H54 (cell line): ENCODE data around the gene S100P.

ENCODE experiments used
- DNase-seq: peaks from one replicate; pipeline ENCODE4 v3.0.0; 2011; ENCODE audit warnings: low spot score, mixed read lengths; ENCODE audit not compliant: insufficient read length
- FAIRE-seq: peaks from 3 replicates; lab custom pipeline; 2011; peaks lifted over from hg19 to GRCh38; lab: Jason Lieb, UNC
- POLR2A ChIP-seq: IDR thresholded peaks from 2 replicates; pipeline ENCODE4 v1.6.1; 2011; ENCODE audit warnings: low read depth, mild to moderate bottlenecking, low read length

The S100P gene

DNA sequence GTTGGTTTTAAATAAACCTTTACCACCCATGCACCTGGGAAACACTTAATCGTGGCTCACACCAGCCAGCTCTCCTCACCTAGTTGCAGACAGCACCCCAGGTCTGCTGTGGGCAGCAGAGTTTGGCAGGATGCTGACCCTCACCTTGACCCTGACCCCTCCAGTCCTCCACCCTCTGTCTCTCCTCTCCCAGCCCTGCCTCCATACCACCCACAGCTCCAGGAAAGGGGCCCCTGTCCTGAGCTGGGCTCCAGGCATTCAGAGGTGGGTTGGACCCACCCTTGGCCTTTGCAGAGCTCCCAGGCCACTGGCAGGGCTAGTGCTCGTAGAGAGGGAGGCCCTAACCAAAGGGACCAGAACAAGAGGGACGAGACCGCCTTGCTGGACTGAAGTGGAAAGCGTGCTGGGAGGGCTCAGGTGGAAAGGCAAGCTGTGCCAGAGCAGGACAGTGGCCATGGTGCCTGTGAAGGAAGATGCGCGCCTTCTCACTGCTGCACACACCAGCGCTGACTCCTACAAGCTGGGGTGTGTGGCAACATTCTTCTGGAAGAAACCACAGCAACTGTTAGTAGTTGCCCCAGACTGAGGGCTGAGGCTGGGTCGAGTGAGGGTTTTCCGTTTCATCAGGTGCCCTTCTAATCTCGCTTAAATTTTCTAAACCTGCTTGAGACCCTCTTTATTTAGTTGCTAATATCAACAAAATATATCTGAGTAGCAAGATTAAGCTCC is 10.7 kb upstream of the S100P start:
- no peak for TF ChIP-seq POLR2A
- DNase-seq = no peak
- no peak for FAIRE-seq

DNA sequence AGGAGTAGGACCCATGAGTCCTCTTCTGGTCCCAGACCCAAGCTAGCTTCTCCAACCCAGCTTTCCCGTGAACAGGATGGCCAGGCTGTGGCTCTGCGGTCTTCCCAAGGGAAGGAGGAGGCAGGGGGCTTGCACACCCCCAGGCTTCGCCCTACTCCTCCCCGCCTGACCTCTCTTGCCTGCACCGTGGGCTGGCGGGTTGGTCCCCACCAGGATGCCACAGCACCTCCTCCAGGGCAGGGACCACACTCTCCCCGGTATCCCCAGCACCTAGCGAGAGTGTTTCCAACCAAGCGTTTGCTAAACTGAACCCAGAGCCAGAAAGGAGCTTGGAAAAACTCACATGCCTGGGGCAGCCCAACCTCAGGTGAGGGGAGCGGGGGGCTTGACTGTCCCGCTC is 9.0 kb upstream of the S100P start:
- DNase-seq = no peak
- no peak for FAIRE-seq
- no peak for TF ChIP-seq POLR2A

GRCh38 chr4:6686104-6686787 is 7.4 kb upstream of the S100P start:
- FAIRE-seq (no peak), DNase-seq (no peak)
- TF ChIP-seq POLR2A = no peak

DNA sequence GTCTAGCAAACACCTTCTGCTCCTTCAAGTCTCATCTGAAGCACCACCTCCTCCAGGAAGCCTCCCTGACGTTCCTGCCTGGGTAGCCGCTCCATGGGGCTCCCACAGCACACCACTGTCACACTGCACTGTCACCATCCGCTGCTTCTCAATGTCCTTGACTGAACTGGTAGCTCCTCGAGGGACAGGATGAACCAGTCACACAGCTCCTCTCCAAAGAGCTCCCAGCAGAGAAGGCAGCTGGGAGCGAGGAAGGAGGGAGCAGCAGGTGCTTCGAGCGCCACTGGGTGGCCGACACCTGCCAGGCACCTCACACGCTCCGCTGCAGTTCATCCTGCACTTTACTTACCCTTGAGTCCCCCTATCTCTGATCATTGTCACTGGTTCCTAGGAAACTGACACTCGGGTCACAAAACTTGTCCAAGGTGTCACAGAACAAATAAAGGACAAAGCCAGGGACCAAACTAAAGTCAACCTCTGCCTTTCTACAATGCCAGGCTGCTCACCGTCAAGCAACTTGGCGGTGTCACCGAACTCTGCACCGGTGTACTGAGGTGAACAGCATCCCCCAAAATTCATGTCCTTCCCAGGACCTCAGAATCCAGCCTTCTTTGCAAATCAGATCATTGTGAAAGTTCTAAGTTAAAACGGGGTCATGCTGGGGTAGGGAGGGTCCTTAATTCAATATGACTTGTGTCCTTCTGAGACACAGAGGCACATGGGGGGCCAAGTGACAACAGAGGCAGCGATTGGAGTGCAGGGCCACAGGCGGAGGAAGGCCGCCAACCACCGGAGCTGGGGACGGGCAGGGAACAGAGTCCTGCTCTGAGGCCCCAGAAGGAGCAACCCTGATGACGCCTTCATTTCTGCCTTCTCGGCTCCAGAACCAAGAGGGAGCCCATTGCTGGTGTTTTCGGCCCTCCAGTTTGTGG is 5.5 kb upstream of the S100P start:
- FAIRE-seq (no peak), DNase-seq (no peak)
- TF ChIP-seq POLR2A = no peak

- TF ChIP-seq POLR2A = peak; percentile 22; the same call in 1 of the 2 replicates
- DNase-seq = peak; percentile 81
- FAIRE-seq = no peak
Observed at GRCh38 chr4:6688879-6689505, 4.7 kb upstream of the S100P start.

DNA sequence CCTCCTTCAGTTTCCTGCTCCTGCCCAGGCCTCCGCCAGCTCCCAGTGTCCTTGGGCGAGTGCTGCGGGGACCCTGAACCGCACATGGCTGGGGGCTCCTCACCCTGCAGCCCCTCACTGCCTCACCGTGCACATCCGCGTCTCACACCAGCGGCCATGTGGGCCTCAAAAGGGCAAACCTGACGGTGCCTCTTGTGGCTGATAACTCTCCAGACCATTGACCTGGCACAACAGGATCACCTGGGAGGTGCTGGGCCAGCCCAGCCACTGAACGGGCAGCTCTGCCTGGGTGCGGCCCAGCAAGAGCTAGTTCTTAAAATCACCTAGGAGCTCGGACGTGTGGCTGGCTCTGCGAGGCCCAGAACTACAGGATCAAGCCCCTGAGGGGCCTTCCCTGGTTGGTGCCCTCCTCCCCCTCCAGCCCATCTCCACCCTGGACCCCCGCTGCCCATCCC is 4.1 kb upstream of the S100P start:
- no peak for FAIRE-seq
- TF ChIP-seq POLR2A = no peak
- DNase-seq = no peak

- DNase-seq (no peak), FAIRE-seq (no peak)
- no peak for TF ChIP-seq POLR2A
Observed at GRCh38 chr4:6692379-6692778, 1.3 kb upstream of the S100P start.

DNA sequence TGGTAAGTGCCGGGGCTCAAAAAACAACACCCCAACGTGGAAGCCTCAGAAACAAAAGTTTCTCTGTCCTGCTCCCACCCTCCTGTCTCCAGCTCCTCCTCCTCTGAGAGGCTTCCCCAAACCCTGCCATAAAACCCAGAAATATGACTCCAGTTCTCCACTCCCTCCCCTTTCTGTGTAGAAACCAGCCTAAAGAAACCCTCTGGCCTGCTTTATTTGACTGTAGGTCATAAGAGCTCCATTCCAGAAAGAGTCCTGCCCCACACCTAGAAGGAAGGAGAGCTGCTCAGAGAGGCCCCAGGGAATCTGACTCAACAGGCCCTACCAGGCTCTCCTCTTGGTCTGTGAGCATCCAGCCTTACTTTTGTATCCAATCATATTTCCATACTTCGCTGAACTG is 872 bp upstream of the S100P start:
- no peak for TF ChIP-seq POLR2A
- DNase-seq (no peak), FAIRE-seq (no peak)

- FAIRE-seq = no peak
- TF ChIP-seq POLR2A = no peak
- no peak for DNase-seq
Observed at GRCh38 chr4:6694177-6694901, 661 bp downstream of the S100P start.

- TF ChIP-seq POLR2A = no peak
- FAIRE-seq (no peak), DNase-seq (no peak)
Observed at GRCh38 chr4:6695660-6696610, 2.3 kb downstream of the S100P start.

- DNase-seq = no peak
- no peak for FAIRE-seq
- TF ChIP-seq POLR2A = no peak
Observed at GRCh38 chr4:6696611-6697010, 2.9 kb downstream of the S100P start.

- TF ChIP-seq POLR2A = no peak
- FAIRE-seq (no peak), DNase-seq (no peak)
Observed at GRCh38 chr4:6697131-6697530, 3.5 kb downstream of the S100P start.
